HG03025 (cell line): ENCODE data around the gene EHHADH.

Source experiments
- ATAC-seq: cut with Tn5 transposase; IDR thresholded peaks from one replicate; pipeline ENCODE4 v1.9.1; 2021; ENCODE audit warnings: mild to moderate bottlenecking, moderate library complexity; ENCODE audit not compliant: unreplicated experiment, low FRiP score

The EHHADH gene

DNA sequence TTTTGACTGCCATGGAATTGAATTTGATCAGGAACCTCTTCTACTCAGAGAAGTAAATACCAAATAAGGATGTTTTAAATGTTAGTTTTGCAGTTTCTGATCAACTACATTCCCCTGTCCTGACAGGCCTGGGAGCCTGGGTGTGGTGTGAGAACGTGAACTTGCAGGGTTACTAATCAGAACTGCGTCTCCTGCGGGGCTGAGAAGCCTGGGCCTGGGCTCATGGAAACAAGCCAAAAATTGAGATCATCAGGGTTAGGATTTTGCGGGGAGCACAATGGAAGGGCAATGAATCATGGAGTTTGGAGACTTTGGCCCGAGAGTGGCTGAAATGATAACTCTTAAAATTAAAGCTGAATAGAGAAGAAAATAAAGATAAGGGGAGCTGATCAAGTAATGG is 53.2 kb downstream of the EHHADH start:
- ATAC-seq, result no peak

GRCh38 chr3:185199671-185200070 is 54.2 kb downstream of the EHHADH start:
- ATAC-seq, result no peak

- no peak for ATAC-seq
Measured at GRCh38 chr3:185199206-185199605, 54.6 kb downstream of the EHHADH start.

- no peak for ATAC-seq
Measured at GRCh38 chr3:185197068-185197467, 56.8 kb downstream of the EHHADH start.

DNA sequence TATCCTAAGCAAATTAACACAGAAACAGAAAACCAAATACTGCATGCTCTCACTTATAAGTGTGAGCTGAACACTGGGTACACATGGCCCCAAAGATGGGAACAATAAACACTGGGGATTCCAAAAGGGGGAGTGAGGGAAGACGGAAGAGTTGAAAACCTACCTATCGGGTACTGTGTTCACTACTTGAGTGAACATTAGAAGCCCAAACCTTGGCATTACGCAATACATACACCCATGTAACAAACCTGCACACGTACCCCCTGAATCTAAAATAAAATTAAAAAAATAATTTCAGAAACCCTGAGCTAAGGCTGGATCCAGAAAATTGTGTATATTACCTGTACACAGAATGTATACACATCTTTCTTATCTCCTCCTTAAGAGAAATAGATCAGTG is 58.2 kb downstream of the EHHADH start:
- ATAC-seq, result no peak

- ATAC-seq, result no peak
Measured at GRCh38 chr3:185188816-185189215, 65.0 kb downstream of the EHHADH start.

- ATAC-seq, result no peak
Measured at GRCh38 chr3:185187391-185187790, 66.5 kb downstream of the EHHADH start.

GRCh38 chr3:185176750-185177359 is 77.0 kb downstream of the EHHADH start:
- no peak for ATAC-seq

DNA sequence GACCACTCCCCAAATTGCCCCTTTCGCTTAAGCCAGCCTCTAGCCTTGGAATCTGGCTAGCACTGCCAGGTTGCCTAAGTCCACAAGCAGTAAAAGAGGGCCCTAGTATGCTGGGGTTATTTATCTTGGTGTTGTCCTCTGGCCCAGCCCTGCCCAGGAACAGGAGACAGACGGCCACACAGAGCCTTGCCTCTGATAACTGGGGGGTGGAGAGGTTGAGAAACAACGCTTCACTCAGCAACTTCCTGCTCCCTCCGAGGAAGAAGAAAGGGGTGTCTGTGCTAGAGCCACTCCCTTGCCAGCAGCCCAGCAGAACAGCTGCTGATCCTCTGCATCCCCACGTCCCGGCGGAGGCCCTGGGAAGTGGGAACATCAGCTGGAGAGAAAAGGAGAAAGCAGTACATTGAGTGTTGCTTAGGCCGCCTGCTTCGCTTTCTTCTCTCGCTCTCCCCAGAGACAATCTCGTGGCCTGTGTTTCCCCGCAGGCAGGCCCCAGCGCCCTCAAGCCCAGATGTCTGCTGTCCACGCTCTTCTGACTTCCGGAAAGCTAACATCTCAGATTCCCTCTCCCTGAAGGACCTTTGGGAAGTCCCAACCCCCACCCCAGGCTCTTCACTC is 78.4 kb downstream of the EHHADH start:
- ATAC-seq, result no peak

DNA sequence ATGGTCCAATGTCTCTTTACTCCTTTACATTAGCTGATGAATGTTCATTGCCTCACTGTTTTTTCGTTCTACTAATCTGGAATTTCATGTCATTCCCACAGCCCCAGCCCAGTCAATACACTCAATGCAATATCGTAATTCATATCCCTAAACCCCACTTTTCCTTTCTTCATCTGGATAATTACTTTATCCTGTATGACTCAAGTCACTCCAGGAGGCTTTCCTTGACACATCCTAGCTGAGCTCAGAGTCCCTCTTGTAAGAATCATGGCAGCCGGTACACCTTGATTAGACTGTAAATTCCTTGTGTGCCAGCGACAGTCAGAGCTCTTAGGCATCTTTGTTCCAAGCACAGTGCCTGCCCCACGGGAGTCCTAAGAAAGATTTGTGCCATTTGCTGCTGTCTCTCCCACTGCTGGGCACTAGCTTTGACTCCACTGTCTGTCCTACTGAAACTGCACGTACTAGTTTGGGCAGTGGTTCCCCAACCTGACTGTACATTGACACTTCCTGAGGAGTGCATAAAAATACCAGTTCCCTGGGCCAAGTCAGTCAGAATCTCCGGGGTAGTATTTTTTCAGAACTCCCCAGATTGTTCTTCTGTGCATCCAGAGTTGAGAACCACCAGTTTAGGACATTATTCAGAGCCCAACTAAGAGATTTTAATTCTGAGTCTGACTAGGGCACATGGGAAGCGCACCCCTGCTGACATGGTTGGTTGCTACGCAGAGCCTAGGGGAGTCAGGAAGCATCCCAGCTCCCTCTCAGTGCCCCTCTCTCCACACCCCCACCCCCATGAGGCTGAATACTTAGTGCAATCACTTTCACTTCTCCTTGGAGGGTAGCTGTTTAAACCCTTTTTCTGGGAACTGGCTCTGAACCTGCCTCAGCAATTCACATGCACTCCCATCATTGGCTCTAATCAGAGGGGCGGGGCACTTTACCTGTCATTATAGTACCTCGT is 81.5 kb downstream of the EHHADH start:
- ATAC-seq, result no peak

- ATAC-seq, result no peak
Measured at GRCh38 chr3:185164428-185165217, 89.2 kb downstream of the EHHADH start.

DNA sequence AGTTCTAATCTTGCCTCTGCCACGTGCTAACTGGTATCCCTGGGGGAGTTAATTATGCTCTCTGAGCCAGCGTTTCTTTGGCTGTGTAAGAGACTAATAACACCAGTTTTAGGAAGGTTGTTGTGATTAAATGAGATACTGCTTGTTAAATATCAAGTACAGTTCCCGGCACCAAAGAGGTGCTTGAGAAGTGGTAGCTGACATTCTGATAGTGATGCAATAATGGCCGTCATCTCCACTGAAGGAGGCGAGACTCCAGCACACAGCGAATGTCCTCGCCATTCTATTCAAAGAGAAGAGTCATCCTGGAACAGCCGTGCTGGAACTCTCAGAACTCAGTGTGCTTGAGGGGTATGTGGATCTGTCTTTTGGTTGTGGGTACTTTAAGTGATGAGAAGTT is 91.2 kb downstream of the EHHADH start:
- ATAC-seq, result no peak

DNA sequence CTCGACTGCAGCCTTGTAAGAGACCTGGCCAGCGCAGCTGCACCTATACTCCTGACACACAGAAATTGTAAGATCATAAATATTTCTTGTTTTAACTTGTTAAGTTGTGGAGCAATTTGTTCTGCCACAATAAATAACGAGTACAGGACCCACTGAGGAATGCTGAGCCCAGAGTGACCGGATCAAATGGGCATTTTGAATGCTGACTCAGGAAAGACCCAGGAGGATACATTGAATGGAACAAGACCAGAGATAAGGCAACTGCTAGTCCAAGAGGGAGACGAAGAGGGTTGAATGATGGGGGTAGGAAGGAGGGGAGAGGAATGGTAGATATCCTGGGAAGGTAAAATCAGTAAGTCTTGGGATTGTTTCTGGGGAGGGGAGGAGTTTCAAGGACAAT is 92.1 kb downstream of the EHHADH start:
- no peak for ATAC-seq

DNA sequence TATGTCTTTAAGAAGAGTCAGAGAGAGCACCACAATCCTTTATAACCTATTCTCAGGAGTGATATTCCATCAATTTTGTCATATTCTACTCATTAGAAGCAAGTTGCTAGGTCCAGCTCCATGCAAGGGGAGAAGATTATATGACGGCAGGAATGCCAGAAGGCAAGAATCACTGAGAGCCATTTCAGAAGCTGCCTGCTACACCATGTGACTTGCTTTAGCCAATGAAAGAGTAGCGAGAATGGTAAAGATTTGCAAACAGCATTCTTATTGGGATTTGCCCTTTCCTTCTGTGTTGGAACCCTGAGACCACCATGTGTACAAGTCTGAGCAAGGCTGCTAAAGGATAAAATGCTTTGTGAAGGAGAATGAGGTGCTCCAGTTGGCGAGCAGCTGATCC is 96.5 kb downstream of the EHHADH start:
- ATAC-seq, result no peak

GRCh38 chr3:185155678-185156077 is 98.2 kb downstream of the EHHADH start:
- no peak for ATAC-seq

GRCh38 chr3:185153861-185154629 is 99.8 kb downstream of the EHHADH start:
- ATAC-seq, result no peak

- ATAC-seq, result no peak
Measured at GRCh38 chr3:185153171-185153771, 100.6 kb downstream of the EHHADH start.

DNA sequence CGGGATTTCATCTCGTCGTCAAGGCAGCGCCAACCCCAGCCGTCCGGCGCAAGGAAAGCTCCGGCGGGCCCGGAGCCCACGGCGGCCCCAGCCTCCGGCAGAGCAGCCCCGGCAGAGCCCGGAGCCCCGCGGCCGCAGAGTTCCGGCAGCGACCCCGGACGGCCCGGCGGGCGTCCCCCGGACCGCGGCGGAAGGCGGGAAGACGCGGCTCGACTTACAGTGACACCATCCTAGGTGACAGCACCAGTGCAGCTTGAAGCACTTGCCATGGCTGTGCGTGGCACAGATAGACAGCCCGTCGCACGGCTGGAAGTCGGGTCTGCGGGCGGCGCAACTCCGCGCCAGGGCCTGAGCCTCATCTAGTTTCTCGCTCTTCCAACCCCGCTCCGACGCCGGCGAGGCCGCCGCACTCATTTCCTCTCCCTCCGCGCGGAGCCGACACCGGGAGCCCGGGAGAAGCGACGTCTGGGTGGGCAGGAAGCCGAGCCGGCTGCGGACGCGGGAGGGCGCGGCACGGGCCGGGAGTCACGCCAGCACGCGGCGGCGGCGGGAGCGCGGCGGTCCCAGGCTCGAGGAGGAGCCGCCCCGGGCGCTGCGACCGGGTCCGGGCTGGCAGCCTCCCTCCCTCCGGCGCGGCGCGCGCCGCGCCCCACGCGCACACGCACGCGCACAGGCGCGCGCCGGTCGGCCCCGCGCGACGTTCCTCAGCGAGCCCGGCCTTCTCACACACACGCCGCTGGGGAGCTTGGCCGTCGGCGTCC is 101.3 kb downstream of the EHHADH start, which contains the start of gene C3orf70:
C3orf70 (minus strand) TSS at position 651 of the 761 bp plus-strand sequence; CDS start at position 414, 237 bp downstream.
- ATAC-seq, result no peak

DNA sequence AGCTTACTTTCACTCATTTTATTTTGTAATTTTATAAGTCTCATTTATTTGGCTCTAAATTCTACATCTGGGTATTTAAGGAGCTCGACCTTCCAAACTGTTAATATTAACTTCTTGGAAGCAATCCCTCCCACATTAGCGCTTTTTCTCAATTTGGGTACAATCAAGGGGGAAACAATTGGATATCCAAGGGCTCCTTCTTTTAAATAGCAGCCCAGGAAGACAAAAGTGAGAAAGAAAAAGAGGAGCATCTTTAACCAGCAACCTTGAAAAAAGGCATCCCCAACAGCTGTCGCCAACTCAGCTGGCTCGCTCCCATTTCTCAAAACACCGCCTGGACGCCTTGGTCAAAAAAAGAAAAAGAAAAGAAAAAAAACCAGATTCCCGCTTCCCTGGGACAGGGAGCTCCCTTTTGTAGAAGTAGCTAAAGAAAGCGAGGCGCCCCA is 101.9 kb downstream of the EHHADH start:
- no peak for ATAC-seq
